Stimulated activated CD8-positive, alpha-beta memory T cell treated with anti-CD3 and anti-CD28 coated beads, Interleukin-12 subunit alpha, Interleukin-12 subunit beta, amount 100 ng/mL, for 24 hours (primary cell): ENCODE results near the gene WDFY4.

ENCODE experiments used
- DNase-seq: peaks from one replicate; pipeline ENCODE4 v3.0.0-alpha.2; 2020; ENCODE audit errors: extremely low read depth

Gene WDFY4

GRCh38 chr10:48745662-48746245 lies 61.1 kb downstream of the WDFY4 start:
- DNase-seq: no peak

GRCh38 chr10:48748573-48748972 lies 63.9 kb downstream of the WDFY4 start:
- no peak for DNase-seq

- DNase-seq: no peak
Measured at GRCh38 chr10:48749254-48749787, 64.6 kb downstream of the WDFY4 start.

DNA sequence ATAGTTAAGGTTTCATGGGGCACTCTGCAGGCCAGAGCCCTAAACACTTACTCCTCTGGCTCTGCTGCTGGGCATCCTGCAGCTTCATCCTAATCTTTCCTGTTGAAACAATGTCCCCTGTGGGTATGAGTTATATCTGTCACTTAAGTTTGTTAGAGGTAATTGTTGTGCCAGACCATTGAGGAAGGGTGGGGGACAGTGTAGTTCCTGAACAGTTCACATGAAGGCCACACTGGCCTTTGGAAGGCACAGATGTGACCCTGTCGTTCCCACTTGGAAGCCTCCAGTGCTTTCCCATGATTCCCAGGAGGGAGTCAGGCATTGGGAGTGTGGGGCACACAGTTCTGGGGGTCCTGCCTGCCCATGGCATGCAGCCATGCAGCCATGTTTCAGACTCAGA lies 65.3 kb downstream of the WDFY4 start:
- DNase-seq: no peak

DNA sequence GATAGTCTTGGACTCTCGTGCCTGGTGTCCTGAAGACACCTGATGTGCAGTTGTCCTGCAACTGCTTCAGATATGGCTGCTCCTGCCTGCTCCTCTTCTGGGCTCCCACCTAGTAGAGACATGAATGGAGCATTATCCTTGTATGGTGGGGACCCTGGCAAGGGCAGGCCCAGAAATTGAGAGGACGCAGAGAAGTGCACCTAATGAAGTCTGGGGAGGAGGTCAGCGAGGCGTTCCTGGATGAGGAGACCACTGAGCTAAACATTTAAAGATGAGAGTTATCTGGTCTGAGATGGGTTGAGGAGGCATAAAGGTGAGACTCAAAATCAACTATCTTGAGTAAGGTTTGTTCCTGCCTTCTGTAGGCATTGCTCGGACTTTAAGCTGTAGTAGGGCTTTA lies 66.3 kb downstream of the WDFY4 start:
- DNase-seq: no peak

- DNase-seq: no peak
Measured at GRCh38 chr10:48751730-48752129, 67.1 kb downstream of the WDFY4 start.

DNA sequence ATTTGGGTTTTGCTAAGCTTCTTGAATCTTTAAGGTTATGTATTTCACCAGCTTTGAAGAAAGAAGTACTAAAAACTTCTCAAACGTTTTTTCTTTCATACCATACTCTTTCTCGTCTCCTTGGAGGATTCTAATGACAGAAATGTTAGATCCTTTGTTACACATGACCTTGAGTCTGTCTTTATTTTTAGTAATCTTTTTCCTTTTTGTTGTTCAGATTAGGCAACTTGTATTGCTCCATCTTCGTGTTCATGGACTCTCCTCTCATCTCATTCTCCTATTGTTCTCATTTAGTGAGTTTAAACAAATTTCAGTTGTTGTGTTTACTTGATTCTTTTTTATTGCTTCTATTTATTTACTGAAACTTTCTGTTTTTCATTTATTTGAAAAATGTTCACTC lies 73.7 kb downstream of the WDFY4 start:
- DNase-seq: no peak

DNA sequence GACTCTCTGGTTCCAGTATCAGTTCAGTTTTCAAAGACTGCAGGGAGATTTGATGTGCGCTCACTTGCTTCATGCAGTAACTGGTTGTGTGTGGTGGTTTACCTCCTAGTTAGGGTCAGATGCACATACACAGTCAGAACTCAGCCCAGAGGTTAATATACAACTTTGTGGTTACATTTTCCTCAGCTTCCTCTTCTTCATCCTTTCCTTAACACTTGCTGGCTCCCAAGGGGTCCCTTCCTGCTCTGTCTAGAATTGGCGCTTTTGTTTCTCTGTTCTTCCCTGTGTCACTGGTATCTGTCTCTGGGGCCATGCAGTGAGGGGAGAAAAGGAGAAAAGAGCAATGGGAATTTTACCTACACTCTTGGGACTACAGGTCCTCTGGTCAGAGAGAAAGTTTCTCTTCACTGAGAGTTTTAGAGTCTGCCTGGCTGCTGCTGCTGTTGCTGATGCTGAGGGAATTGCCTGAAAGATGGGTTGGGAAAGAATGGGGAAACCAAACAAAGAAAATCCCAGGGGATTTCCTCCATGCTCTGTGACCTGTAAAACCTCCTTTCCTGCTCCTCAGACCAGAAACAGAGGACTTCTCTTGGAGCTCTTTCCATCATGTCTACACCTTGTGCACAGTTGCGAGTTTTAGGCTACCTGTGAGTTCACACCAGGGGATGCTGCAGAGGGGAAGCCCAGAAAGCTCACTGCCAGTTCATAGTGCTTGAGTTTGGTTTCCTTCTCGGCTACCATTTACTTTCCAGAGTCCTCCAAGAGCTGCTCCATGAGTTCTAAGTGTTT lies 74.6 kb downstream of the WDFY4 start:
- DNase-seq: no peak

- no peak for DNase-seq
Measured at GRCh38 chr10:48760983-48761382, 76.3 kb downstream of the WDFY4 start.

GRCh38 chr10:48762064-48763042 lies 77.7 kb downstream of the WDFY4 start:
- DNase-seq: no peak

GRCh38 chr10:48763403-48763965 lies 78.8 kb downstream of the WDFY4 start:
- no peak for DNase-seq

GRCh38 chr10:48764486-48764885 lies 79.8 kb downstream of the WDFY4 start:
- no peak for DNase-seq

DNA sequence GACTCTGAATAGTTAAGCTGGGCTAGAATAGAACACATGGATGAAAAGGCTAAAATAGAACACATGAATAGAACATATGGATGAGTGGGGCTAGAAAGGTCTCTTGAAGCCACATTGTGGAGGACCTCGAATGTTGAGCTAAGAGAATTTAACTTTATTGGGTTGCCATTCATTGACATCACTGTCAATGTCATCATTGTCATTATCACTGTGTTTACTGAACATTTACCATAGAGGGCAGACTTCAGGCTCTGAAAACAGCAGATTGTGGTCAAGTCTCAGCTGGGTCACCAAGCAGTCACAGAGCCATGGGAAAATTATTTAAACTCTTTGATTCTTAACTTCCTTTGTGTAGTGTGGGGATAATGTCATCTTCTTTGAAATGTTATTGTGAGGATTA lies 80.4 kb downstream of the WDFY4 start:
- DNase-seq: no peak

- DNase-seq: no peak
Measured at GRCh38 chr10:48765527-48765926, 80.9 kb downstream of the WDFY4 start.

GRCh38 chr10:48767373-48768143 lies 82.9 kb downstream of the WDFY4 start:
- DNase-seq: no peak

GRCh38 chr10:48768144-48768766 lies 83.6 kb downstream of the WDFY4 start:
- DNase-seq: no peak

DNA sequence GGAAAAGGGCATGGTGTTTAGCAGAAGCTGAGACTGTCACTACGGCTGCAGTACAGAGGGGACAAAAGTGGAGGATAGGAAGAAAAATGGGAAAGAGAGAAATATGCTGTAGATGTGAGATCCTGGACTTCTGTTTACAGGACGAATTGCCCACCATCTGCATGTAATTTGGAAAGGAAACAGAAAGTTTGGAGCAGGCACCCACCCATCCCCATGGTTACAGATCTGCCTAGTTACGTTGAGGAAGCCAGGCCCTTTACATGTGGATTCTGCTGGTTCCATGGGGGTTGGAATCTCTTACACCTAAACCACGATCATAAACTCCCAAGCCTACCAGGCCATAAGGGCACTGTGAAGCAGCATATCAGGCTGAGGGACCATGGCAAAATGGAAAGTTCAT lies 84.3 kb downstream of the WDFY4 start:
- DNase-seq: no peak

GRCh38 chr10:48769706-48770435 lies 85.2 kb downstream of the WDFY4 start:
- DNase-seq: no peak

DNA sequence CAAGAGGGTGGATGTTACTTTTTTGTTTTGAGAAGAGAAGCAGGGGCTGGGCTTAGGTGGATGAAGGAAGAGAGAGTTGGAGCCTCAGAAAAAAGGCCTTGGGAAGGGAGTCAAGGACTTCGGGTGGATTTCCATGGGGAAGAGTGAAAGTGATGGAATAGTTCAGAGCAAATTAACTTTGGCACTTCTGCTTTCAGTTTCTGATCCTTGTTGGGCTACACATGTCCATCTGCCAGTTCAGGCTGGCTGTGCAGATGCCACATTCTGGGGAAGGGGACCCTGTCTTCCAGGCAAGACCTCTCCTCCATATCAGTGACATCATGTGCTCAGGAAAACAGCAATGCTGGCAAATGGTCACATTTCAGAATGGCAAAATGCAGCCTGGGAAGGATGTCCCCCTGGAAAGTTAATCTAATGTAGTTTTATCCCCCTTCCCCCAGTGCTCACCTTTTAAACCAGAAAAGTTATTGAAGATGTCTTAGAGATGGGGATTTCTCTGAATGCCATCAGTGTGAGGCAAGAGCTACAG lies 86.0 kb downstream of the WDFY4 start:
- DNase-seq: no peak

- DNase-seq: no peak
Measured at GRCh38 chr10:48771234-48771633, 86.6 kb downstream of the WDFY4 start.
